Trophoblast cell (in vitro differentiated cells and primary cell): ENCODE measurements around the gene C14orf180.

Source experiments
- DNase-seq, 2 donors: peaks; one replicate each; pipeline ENCODE4 v3.0.0-alpha.2; 2016
- H2AFZ ChIP-seq: 2 replicates; pipeline ENCODE4 v1.6.1; 2013; ENCODE audit warnings: low read length, moderate library complexity, mild to moderate bottlenecking; ENCODE audit not compliant: insufficient read depth, poor library complexity
- H2AK5ac ChIP-seq: 2 replicates; pipeline ENCODE4 v1.6.1; 2013; ENCODE audit warnings: mild to moderate bottlenecking, low read length
- H2BK120ac ChIP-seq: 2 replicates; pipeline ENCODE4 v1.6.1; 2013; ENCODE audit warnings: low read length, mild to moderate bottlenecking, moderate library complexity; ENCODE audit not compliant: insufficient read depth, poor library complexity
- H2BK12ac ChIP-seq: 2 replicates; pipeline ENCODE4 v1.6.1; 2013; ENCODE audit warnings: mild to moderate bottlenecking, low read length, moderate library complexity
- H2BK5ac ChIP-seq: 2 replicates; pipeline ENCODE4 v1.6.1; 2013; ENCODE audit warnings: low read length, low read depth, moderate library complexity, mild to moderate bottlenecking; ENCODE audit not compliant: poor library complexity
- H3K14ac ChIP-seq: 2 replicates; pipeline ENCODE4 v1.6.1; 2013; ENCODE audit warnings: mild to moderate bottlenecking, low read length
- H3K18ac ChIP-seq: 2 replicates; pipeline ENCODE4 v1.6.1; 2013; ENCODE audit warnings: mild to moderate bottlenecking, low read length
- H3K23ac ChIP-seq: 2 replicates; pipeline ENCODE4 v1.6.1; 2013; ENCODE audit warnings: low read length
- H3K27ac ChIP-seq: 2 replicates; pipeline ENCODE4 v1.5.1; 2013; ENCODE audit warnings: low read depth, mild to moderate bottlenecking, inconsistent platforms, low read length, moderate library complexity
- H3K27me3 ChIP-seq: 2 replicates; pipeline ENCODE4 v1.6.1; 2013; ENCODE audit warnings: inconsistent platforms, mild to moderate bottlenecking, low read length, moderate library complexity; ENCODE audit not compliant: insufficient read depth
- H3K36me3 ChIP-seq, 2 experiments: 1 replicate in 1 of 2; 2 replicates in 1 of 2; pipeline ENCODE4 v1.6.1; 2013; ENCODE audit warnings: low read length in 2 of 2, mild to moderate bottlenecking in 2 of 2, moderate library complexity in 1 of 2; ENCODE audit not compliant: insufficient read depth in 2 of 2, control insufficient read depth in 1 of 2
- H3K4ac ChIP-seq: 2 replicates; pipeline ENCODE4 v1.6.1; 2013; ENCODE audit warnings: low read depth, mild to moderate bottlenecking, low read length, moderate library complexity
- H3K4me1 ChIP-seq, 2 experiments: 1 replicate in 1 of 2; 2 replicates in 1 of 2; pipeline ENCODE4 v1.6.1; 2013; ENCODE audit warnings: low read length in 2 of 2, mild to moderate bottlenecking in 2 of 2, moderate library complexity in 1 of 2; ENCODE audit not compliant: insufficient read depth in 2 of 2, control insufficient read depth in 1 of 2
- H3K4me2 ChIP-seq: 2 replicates; pipeline ENCODE4 v1.6.1; 2013; ENCODE audit warnings: inconsistent platforms, mild to moderate bottlenecking, low read length, moderate library complexity
- H3K4me3 ChIP-seq: 2 replicates; pipeline ENCODE4 v1.5.1; 2013; ENCODE audit warnings: mild to moderate bottlenecking, low read depth, low read length, inconsistent platforms
- H3K79me1 ChIP-seq: one replicate; pipeline ENCODE4 v1.6.1; 2013; ENCODE audit warnings: low read length
- H3K79me2 ChIP-seq: 2 replicates; pipeline ENCODE4 v1.6.1; 2013; ENCODE audit warnings: low read length, mild to moderate bottlenecking; ENCODE audit not compliant: control insufficient read depth, insufficient read depth, poor library complexity
- H3K9ac ChIP-seq: 2 replicates; pipeline ENCODE4 v1.6.1; 2013; ENCODE audit warnings: mild to moderate bottlenecking, low read length
- H3K9me3 ChIP-seq: 2 replicates; pipeline ENCODE4 v1.6.1; 2013; ENCODE audit warnings: low read depth, mild to moderate bottlenecking, control low read depth, inconsistent platforms, low read length; ENCODE audit not compliant: insufficient read depth
- H4K12ac ChIP-seq: 2 replicates; pipeline ENCODE4 v1.6.1; 2013; ENCODE audit warnings: low read depth, mild to moderate bottlenecking, low read length, moderate library complexity
- H4K8ac ChIP-seq: 2 replicates; pipeline ENCODE4 v1.6.1; 2013; ENCODE audit warnings: low read depth, mild to moderate bottlenecking, low read length, moderate library complexity
- H4K91ac ChIP-seq: one replicate; pipeline ENCODE4 v1.6.1; 2013; ENCODE audit warnings: low read depth, mild to moderate bottlenecking, low read length, moderate library complexity
- WGBS: extraction: QIAGEN DNeasy Blood & Tissue Kit; methylation state at CpG from one replicate; pipeline ENCODE4 v1.1.7; 2013; ENCODE audit warnings: missing lambda C conversion rate; ENCODE audit not compliant: insufficient read length, insufficient coverage; ENCODE audit errors: extremely low coverage; 5-methylcytosine and 5-hydroxymethylcytosine counted together

Gene C14orf180

DNA sequence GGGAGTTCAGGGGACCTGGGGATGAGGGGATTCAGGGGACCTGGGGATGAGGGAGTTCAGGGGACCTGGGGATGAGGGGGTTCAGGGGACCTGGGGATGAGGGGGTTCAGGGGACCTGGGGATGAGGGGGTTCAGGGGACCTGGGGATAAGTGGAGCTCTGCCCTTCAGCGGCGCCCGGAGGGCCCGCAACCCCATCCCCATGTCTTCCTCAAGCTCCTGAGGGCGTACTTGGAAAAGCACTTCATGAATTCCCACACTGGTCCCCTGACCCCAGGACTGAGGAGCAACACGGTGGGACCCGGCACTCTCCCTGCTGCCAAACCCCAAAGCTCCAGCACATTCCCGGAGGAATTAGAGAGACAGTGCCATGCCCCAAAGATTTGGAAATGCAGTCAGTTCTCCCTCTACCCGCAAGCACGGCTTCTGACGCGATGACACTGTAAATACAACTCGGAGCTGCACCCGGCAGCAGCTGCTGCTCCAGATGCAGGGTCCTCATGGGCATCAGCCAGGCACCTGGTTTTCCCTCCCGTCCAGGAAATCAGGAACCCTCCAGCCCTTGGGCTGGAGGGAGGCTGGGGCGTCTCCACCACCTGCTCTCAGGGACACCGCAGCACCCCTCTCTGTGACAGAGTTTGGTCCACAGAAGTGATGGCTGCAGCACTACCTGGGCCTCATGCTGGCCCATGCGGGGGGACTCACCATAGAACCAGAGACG is 32.8 kb upstream of the C14orf180 start:
- H2AFZ ChIP-seq = no peak overlapping the region
- no peak overlapping the region for H2BK12ac ChIP-seq
- no peak overlapping the region for H4K91ac ChIP-seq
- no peak overlapping the region for H3K4ac ChIP-seq
- H4K12ac ChIP-seq = no peak overlapping the region
- H2BK5ac ChIP-seq = no peak overlapping the region
- no peak overlapping the region for H2AK5ac ChIP-seq
- H3K9me3 ChIP-seq = peaks cover 10% of the 10 kb centered on the region
- no peaks in the 10 kb centered on the region for H3K79me1 ChIP-seq
- H3K36me3 ChIP-seq = no peaks in the 10 kb centered on the region
- no peak overlapping the region for H3K14ac ChIP-seq
- H4K8ac ChIP-seq = no peak overlapping the region
- no peaks in the 10 kb centered on the region for H3K27me3 ChIP-seq
- no peak overlapping the region for H3K27ac ChIP-seq
- no peak overlapping the region for H3K18ac ChIP-seq
- no peak overlapping the region for H3K23ac ChIP-seq
- no peak overlapping the region for H2BK120ac ChIP-seq
- no peak overlapping the region for H3K4me3 ChIP-seq
- no peaks in the 10 kb centered on the region for H3K4me1 ChIP-seq
- H3K4me2 ChIP-seq = no peak overlapping the region
- DNase-seq = no peak
- no CpG with 5 or more reads among the region's 19 CpGs for WGBS
- no peak overlapping the region for H3K9ac ChIP-seq
- no peaks in the 10 kb centered on the region for H3K79me2 ChIP-seq

- Histone ChIP-seq H3K23ac (no peak overlapping the region), H2BK12ac (no peak overlapping the region), H2AFZ (no peak overlapping the region), H3K27me3 (no peaks in the 10 kb centered on the region), H3K14ac (no peak overlapping the region), H3K79me2 (no peaks in the 10 kb centered on the region), H4K8ac (no peak overlapping the region), H2BK5ac (no peak overlapping the region), H3K9me3 (peaks cover 10% of the 10 kb centered on the region), H2BK120ac (no peak overlapping the region), H3K4me1 (no peaks in the 10 kb centered on the region), H3K4me3 (no peak overlapping the region), H3K4me2 (no peak overlapping the region), H2AK5ac (no peak overlapping the region), H3K18ac (no peak overlapping the region), H3K27ac (no peak overlapping the region), H3K9ac (no peak overlapping the region), H3K4ac (no peak overlapping the region), H3K79me1 (no peaks in the 10 kb centered on the region), H3K36me3 (no peaks in the 10 kb centered on the region), H4K12ac (no peak overlapping the region), H4K91ac (no peak overlapping the region)
- DNase-seq = no peak
- no CpG with 5 or more reads among the region's 18 CpGs for whole genome bisulfite sequencing
These were observed 32.1 kb upstream of the C14orf180 start for GRCh38 chr14:104547310-104547997.

GRCh38 chr14:104547998-104548700 is 31.4 kb upstream of the C14orf180 start:
- WGBS = no CpG with 5 or more reads among the region's 14 CpGs
- no peak for DNase-seq
- no peak overlapping the region for H3K18ac ChIP-seq
- H3K9me3 ChIP-seq = peaks cover 10% of the 10 kb centered on the region
- H2AFZ ChIP-seq = no peak overlapping the region
- H3K79me1 ChIP-seq = no peaks in the 10 kb centered on the region
- H3K79me2 ChIP-seq = no peaks in the 10 kb centered on the region
- H3K9ac ChIP-seq = no peak overlapping the region
- no peak overlapping the region for H4K91ac ChIP-seq
- H3K27me3 ChIP-seq = no peaks in the 10 kb centered on the region
- H3K23ac ChIP-seq = no peak overlapping the region
- H2BK120ac ChIP-seq = no peak overlapping the region
- H2AK5ac ChIP-seq = no peak overlapping the region
- H3K4me2 ChIP-seq = no peak overlapping the region
- H3K14ac ChIP-seq = no peak overlapping the region
- H3K4me1 ChIP-seq = no peaks in the 10 kb centered on the region
- H3K27ac ChIP-seq = no peak overlapping the region
- H3K4me3 ChIP-seq = no peak overlapping the region
- no peak overlapping the region for H4K8ac ChIP-seq
- no peak overlapping the region for H3K4ac ChIP-seq
- no peak overlapping the region for H4K12ac ChIP-seq
- H2BK5ac ChIP-seq = no peak overlapping the region
- no peak overlapping the region for H2BK12ac ChIP-seq
- no peaks in the 10 kb centered on the region for H3K36me3 ChIP-seq

DNA sequence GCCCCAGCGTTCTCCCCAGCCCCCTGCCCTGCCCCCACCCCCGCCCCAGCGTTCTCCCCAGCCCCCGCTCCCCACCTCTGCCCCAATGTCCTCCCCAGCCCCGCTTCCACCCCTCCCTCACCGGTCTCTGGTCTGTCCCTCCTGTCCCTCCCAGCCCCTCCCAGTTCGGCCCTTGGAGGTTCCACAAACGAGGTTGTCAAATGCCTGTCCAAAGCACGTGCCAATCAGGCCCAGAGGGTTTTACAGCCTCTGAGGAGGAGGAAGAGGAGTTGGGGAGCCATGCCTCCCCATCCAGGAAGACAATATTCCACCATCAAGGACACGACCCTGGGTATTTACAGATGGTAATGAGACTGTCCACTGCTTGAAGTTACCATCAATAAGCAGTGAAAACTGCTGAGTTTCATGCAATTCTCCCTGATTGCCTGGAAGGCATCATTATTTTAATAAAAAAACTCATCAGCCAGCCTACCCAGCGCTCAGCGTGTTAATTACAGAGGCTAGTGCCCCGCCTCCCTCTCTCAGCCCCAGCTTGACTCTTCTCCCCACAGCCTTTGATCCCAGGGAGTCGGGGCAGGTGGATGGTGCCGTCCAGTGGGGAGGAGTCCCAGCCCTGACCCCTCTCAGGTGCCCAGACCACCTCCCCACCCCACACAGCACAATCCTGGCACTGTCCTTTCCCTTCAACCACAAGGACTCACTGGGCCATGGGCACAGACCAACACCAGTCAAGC is 30.6 kb upstream of the C14orf180 start:
- Histone ChIP-seq H3K27me3 (no peaks in the 10 kb centered on the region), H2BK120ac (no peak overlapping the region), H3K14ac (no peak overlapping the region), H3K4me1 (no peaks in the 10 kb centered on the region), H3K4me2 (no peak overlapping the region), H3K79me1 (no peaks in the 10 kb centered on the region), H3K9me3 (peaks cover 9% of the 10 kb centered on the region), H3K9ac (no peak overlapping the region), H4K12ac (no peak overlapping the region), H2AK5ac (no peak overlapping the region), H3K4me3 (no peak overlapping the region), H2BK12ac (no peak overlapping the region), H4K91ac (no peak overlapping the region), H3K36me3 (no peaks in the 10 kb centered on the region), H2AFZ (no peak overlapping the region), H3K4ac (no peak overlapping the region), H4K8ac (no peak overlapping the region), H3K23ac (no peak overlapping the region), H2BK5ac (no peak overlapping the region), H3K27ac (no peak overlapping the region), H3K79me2 (no peaks in the 10 kb centered on the region), H3K18ac (no peak overlapping the region)
- WGBS = no CpG with 5 or more reads among the region's 15 CpGs
- no peak for DNase-seq
